Fibroblast of skin of right biceps (primary cell): ENCODE measurements around the gene PTCD3.
A peak's percentile ranks its signal among the peaks of the same experiment; 100 is the strongest.

Experiments
- DNase-seq: peaks from one replicate; pipeline ENCODE4 v3.0.0-alpha.2; 2013

The PTCD3 gene

GRCh38 chr2:86105969-86106945 is at the start of gene PTCD3:
Gene PTCD3, plus strand, starts transcription at chr2:86106235. Its CDS starts 13 bp downstream, at chr2:86106248.
- DNase-seq = peak; percentile 95

GRCh38 chr2:86056590-86057331 is 49.3 kb upstream of the PTCD3 start:
- DNase-seq = no peak

GRCh38 chr2:86062043-86062442 is 44.0 kb upstream of the PTCD3 start:
- DNase-seq = peak; percentile 36

GRCh38 chr2:86064006-86064405 is 42.0 kb upstream of the PTCD3 start:
- DNase-seq = peak; percentile 20

- DNase-seq = peak; percentile 83
These were observed 40.5 kb upstream of the PTCD3 start for GRCh38 chr2:86065512-86065911.

- DNase-seq = no peak
These were observed 39.9 kb upstream of the PTCD3 start for GRCh38 chr2:86066007-86066578.

GRCh38 chr2:86066915-86067314 is 39.1 kb upstream of the PTCD3 start:
- no peak for DNase-seq

- peak; percentile 28 for DNase-seq
These were observed 37.9 kb upstream of the PTCD3 start for GRCh38 chr2:86068136-86068588.

GRCh38 chr2:86068648-86069047 is 37.4 kb upstream of the PTCD3 start:
- DNase-seq = no peak

- no peak for DNase-seq
These were observed 36.8 kb upstream of the PTCD3 start for GRCh38 chr2:86069091-86069685.

GRCh38 chr2:86069783-86070339 is 36.2 kb upstream of the PTCD3 start:
- no peak for DNase-seq

GRCh38 chr2:86070868-86071267 is 35.2 kb upstream of the PTCD3 start:
- DNase-seq = no peak

GRCh38 chr2:86072271-86072858 is 33.7 kb upstream of the PTCD3 start:
- DNase-seq = no peak

GRCh38 chr2:86073225-86073624 is 32.8 kb upstream of the PTCD3 start:
- DNase-seq = no peak

- no peak for DNase-seq
These were observed 31.8 kb upstream of the PTCD3 start for GRCh38 chr2:86074256-86074655.

- no peak for DNase-seq
These were observed 31.2 kb upstream of the PTCD3 start for GRCh38 chr2:86074811-86075210.

GRCh38 chr2:86075886-86076285 is 30.1 kb upstream of the PTCD3 start:
- no peak for DNase-seq

GRCh38 chr2:86078774-86079545 is 27.1 kb upstream of the PTCD3 start:
- DNase-seq = peak; percentile 46

- DNase-seq = peak; percentile 63
These were observed 25.8 kb upstream of the PTCD3 start for GRCh38 chr2:86079981-86080911.

- DNase-seq = no peak
These were observed 24.3 kb upstream of the PTCD3 start for GRCh38 chr2:86081724-86082123.
